Psoas muscle (tissue), 8 donors: ENCODE data around the gene SEPTIN2. TPM values are rescaled to one million over a fixed set of nuclear protein-coding genes. Genes with fewer than 3 reads are reported as not detected.
"Not testable (repeated sequence)": the region's sequence is repeated elsewhere in the genome, so short reads cannot be mapped to it uniquely, and the experiment has no call there.

ENCODE experiments used
- ATAC-seq, 4 donors: fragments of 200-7000 bp; cut with Tn5 transposase; one replicate each; pipeline ENCODE4 v1.9.1; 2020; ENCODE audit warnings: moderate library complexity in 3 of 4, mild to moderate bottlenecking in 2 of 4
- DNase-seq, 2 donors: peaks; one replicate each; pipeline ENCODE4 v3.0.0-alpha.2; 2020
- H3K27ac ChIP-seq: fragments of 200-600 bp; one replicate; pipeline ENCODE4 v1.8.0; 2022
- H3K27me3 ChIP-seq, 3 donors: fragments of 200-600 bp in 1 of 3; one replicate each; pipeline versions ENCODE4 v1.6.1 to v1.8.0; 2013 to 2022; ENCODE audit warnings: low read length in 2 of 3, mild to moderate bottlenecking in 2 of 3, moderate library complexity in 1 of 3; ENCODE audit not compliant: insufficient read depth in 3 of 3
- H3K36me3 ChIP-seq, 2 donors: fragments of 200-600 bp in 1 of 2; one replicate each; pipeline versions ENCODE4 v1.6.1 to v1.8.0; 2013 to 2022; ENCODE audit warnings: low read depth in 1 of 2, mild to moderate bottlenecking in 1 of 2, moderate library complexity in 1 of 2; ENCODE audit not compliant: insufficient read depth in 1 of 2
- H3K4me1 ChIP-seq: fragments of 200-600 bp; one replicate; pipeline ENCODE4 v1.8.0; 2022
- H3K4me3 ChIP-seq: fragments of 200-600 bp; one replicate; pipeline ENCODE4 v1.8.0; 2022; ENCODE audit warnings: mild to moderate bottlenecking
- H3K9me3 ChIP-seq: fragments of 200-600 bp; one replicate; pipeline ENCODE4 v1.8.0; 2022
- CTCF ChIP-seq: fragments of 200-600 bp; IDR thresholded peaks from one replicate; pipeline ENCODE4 v1.8.0; 2022; ENCODE audit warnings: antibody characterized with exemption
- WGBS, 3 donors: extraction: QIAGEN DNeasy Blood & Tissue Kit; methylation state at CpG; one replicate each; pipeline versions ENCODE4 v1.1.6 to v1.1.7; 2013; 5-methylcytosine and 5-hydroxymethylcytosine counted together
- intact Hi-C, 2 donors: fragments of 100-400 bp; cut with DNase I; formaldehyde crosslinking; loops; one replicate each; pipeline versions ENCODE4 v1.11.0 to v1.14.2; 2022
- polyA plus RNA-seq, 3 donors: library from polyadenylated mRNA; stranded (reverse); fragments of 200-250 nt; gene quantifications; one replicate each; pipeline ENCODE4 v1.2.3, GENCODE V29; 2013
- total RNA-seq, 4 donors: library from RNA; stranded (reverse); fragmentation: NEBNext Ultra II Directional in 2 of 4; extraction: Animal tissue kit (Norgen Biotek cat#: 25700) in 2 of 4; gene quantifications; one replicate each; pipeline versions ENCODE4 v1.2.1 to v1.2.4, GENCODE V29; 2021 to 2023
- donor health status: healthy with polysubstance abuse.
- donor health status: DM: no; HTN: no; CAD: no; lungs with moderate emphysema.
- donor health status: Bipolar disorder and iron deficiency.
- donor health status: healthy.
- donor health status: DM: yes; HTN: yes; CAD: no.
- donor health status: DM: no; HTN: no; CAD: no.
- donor health status: DM: no; HTN: no; CAD: no.
- donor health status: DM: yes; HTN: yes; CAD: no.

SEPTIN2 gene
- total and polyA plus RNA-seq, 7 donors = 68.8 to 161 (median 122) TPM

- intact Hi-C loops = no loop called here
- no peak overlapping the region for H3K4me3 ChIP-seq
- no peaks in the 10 kb centered on the region for H3K27me3 ChIP-seq
- H3K27ac ChIP-seq = no peak overlapping the region
- no peak for TF ChIP-seq CTCF
- no peak for DNase-seq
- no peak for ATAC-seq
- WGBS, 3 donors = 74 to 86% (median 80%) methylated on average over 2 of the region's 2 CpGs
- peaks cover 0 to 2% of the 10 kb centered on the region in 2 donors for H3K36me3 ChIP-seq
- no peaks in the 10 kb centered on the region for H3K9me3 ChIP-seq
- H3K4me1 ChIP-seq = no peaks in the 10 kb centered on the region
Observed at GRCh38 chr2:241389697-241390096, 74.0 kb downstream of the SEPTIN2 start.

- no peaks in the 10 kb centered on the region for H3K9me3 ChIP-seq
- no peaks in the 10 kb centered on the region for H3K27me3 ChIP-seq
- ATAC-seq (no peak), DNase-seq (no peak)
- no peak overlapping the region for H3K4me3 ChIP-seq
- H3K4me1 ChIP-seq = no peaks in the 10 kb centered on the region
- 85 to 92% (median 91%) methylated on average over 9 of the region's 9 CpGs for WGBS, 3 donors
- TF ChIP-seq CTCF = no peak
- no peak overlapping the region for H3K27ac ChIP-seq
- peaks cover 0 to 5% of the 10 kb centered on the region in 2 donors for H3K36me3 ChIP-seq
- intact Hi-C loops = no loop called here
Observed at GRCh38 chr2:241390301-241391206, 74.8 kb downstream of the SEPTIN2 start.

GRCh38 chr2:241391892-241392665 lies 76.4 kb downstream of the SEPTIN2 start:
- peaks cover 0 to 5% of the 10 kb centered on the region in 2 donors for H3K36me3 ChIP-seq
- no peaks in the 10 kb centered on the region for H3K4me1 ChIP-seq
- H3K27me3 ChIP-seq = no peaks in the 10 kb centered on the region
- peak in 2 of 4 donors; percentile 44 to 52 for ATAC-seq
- whole genome bisulfite sequencing, 3 donors = 72 to 78% (median 76%) methylated on average over 6 of the region's 6 CpGs
- H3K4me3 ChIP-seq = no peak overlapping the region
- no peak overlapping the region for H3K27ac ChIP-seq
- intact Hi-C loops = no loop called here
- no peak for DNase-seq
- no peaks in the 10 kb centered on the region for H3K9me3 ChIP-seq
- TF ChIP-seq CTCF = peak; percentile 25

- H3K4me1 ChIP-seq, DNase-seq, ATAC-seq, H3K9me3 ChIP-seq, H3K27me3 ChIP-seq, H3K36me3 ChIP-seq, H3K4me3 ChIP-seq, intact Hi-C loops, H3K27ac ChIP-seq: not testable (repeated sequence)
- 95 to 99% (median 96%) methylated on average over 4 of the region's 4 CpGs for WGBS, 3 donors
Observed at GRCh38 chr2:241392753-241393152, 77.0 kb downstream of the SEPTIN2 start.
